Suprapubic skin (tissue), 3 donors: ENCODE measurements around the gene F7.

ENCODE experiments used
- POLR2A ChIP-seq, 2 donors: fragments of 450-650 bp; IDR thresholded peaks; one replicate each; pipeline ENCODE4 v1.6.1; 2017; ENCODE audit warnings: antibody characterized with exemption in 2 of 2, mild to moderate bottlenecking in 2 of 2, moderate library complexity in 2 of 2
- TF ChIP-seq, protein P1 (sequence below), 2 donors: fragments of 200-600 bp in 1 of 2; fragments of 450-650 bp in 1 of 2; sonication (generic) in 1 of 2; IDR thresholded peaks; one replicate each; pipeline ENCODE4 v1.5.1; 2016 to 2019; ENCODE audit warnings: antibody characterized with exemption in 2 of 2, mild to moderate bottlenecking in 1 of 2, moderate library complexity in 1 of 2

DNA sequence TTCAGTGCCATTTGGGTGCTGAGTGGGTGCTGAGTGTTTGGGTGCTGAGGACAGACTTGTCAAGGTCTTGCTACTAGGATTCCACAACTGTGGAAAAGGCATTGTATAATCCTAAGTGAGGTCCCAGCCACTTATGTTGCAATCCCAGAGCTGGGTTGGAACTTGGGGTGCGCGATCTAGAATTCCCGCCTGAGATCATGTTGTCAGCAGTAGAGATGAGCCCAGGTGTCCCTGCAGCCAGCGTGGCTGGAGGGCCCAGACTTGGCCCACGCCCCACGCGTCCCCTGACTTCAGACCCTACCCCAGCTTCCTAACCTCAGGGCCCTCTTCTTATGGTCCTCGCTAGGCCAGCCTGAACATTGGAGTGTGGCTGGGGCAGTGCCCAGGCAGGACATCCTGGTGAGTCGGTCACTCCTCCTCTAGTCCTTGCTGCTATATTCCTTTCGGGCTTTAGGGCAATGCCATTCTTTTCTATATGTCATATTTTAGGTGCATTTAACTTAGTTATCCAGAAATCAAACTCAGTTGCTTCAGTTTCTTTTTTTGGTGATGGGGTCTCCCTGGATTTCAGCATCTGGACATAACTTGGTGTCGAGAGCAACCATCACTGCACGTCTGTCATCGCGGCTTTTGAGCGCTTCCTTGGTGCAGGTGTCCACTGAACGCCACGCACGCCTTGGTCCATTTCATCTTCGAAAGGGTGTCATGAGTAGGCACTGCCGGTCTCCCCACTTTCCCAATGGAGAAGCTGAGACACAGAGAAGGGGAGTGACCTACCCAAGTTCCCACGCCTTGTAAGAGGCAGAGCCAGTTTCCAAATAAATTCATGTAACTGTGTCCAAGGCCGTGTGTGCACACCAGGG lies 46.4 kb upstream of the F7 start:
- TF ChIP-seq, protein P1, sequence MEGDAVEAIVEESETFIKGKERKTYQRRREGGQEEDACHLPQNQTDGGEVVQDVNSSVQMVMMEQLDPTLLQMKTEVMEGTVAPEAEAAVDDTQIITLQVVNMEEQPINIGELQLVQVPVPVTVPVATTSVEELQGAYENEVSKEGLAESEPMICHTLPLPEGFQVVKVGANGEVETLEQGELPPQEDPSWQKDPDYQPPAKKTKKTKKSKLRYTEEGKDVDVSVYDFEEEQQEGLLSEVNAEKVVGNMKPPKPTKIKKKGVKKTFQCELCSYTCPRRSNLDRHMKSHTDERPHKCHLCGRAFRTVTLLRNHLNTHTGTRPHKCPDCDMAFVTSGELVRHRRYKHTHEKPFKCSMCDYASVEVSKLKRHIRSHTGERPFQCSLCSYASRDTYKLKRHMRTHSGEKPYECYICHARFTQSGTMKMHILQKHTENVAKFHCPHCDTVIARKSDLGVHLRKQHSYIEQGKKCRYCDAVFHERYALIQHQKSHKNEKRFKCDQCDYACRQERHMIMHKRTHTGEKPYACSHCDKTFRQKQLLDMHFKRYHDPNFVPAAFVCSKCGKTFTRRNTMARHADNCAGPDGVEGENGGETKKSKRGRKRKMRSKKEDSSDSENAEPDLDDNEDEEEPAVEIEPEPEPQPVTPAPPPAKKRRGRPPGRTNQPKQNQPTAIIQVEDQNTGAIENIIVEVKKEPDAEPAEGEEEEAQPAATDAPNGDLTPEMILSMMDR (IDR thresholded peaks at IDR 0.05) = no peak
- TF ChIP-seq POLR2A (IDR thresholded peaks at IDR 0.05) = no peak
